Activated CD4-positive, alpha-beta T cell treated with anti-CD3 and anti-CD28 coated beads for 36 hours (primary cell): ENCODE data around the gene NUP93. TPM values are rescaled to one million over a fixed set of nuclear protein-coding genes. Genes with fewer than 3 reads are reported as not detected.
A peak's percentile ranks its signal among the peaks of the same experiment; 100 is the strongest.

Experiments
- ATAC-seq: fragments of 200-7000 bp; cut with Tn5 transposase; one replicate; pipeline ENCODE4 v1.10.0; 2021; ENCODE audit warnings: mild to moderate bottlenecking, moderate library complexity
- CTCF ChIA-PET: fragments of 350-600 bp; sonication (Branson Sonifier 250); formaldehyde crosslinking; loops from one replicate; lab custom pipeline; 2021; ENCODE audit warnings: antibody characterized with exemption; lab: Charles Lee
- POLR2A ChIA-PET: fragments of 350-600 bp; sonication (Branson Sonifier 250); formaldehyde crosslinking; loops from one replicate; lab custom pipeline; 2021; ENCODE audit warnings: antibody characterized with exemption, inconsistent platforms; lab: Charles Lee
- DNase-seq: peaks from one replicate; pipeline ENCODE4 v3.0.0-alpha.2; 2020
- H3K27ac Mint-ChIP-seq: one replicate; pipeline ENCODE4 v1.8.0; 2021; ENCODE audit warnings: mixed read lengths
- H3K27me3 Mint-ChIP-seq: one replicate; pipeline ENCODE4 v1.8.0; 2021; ENCODE audit warnings: mixed read lengths
- H3K36me3 Mint-ChIP-seq: one replicate; pipeline ENCODE4 v1.8.0; 2021; ENCODE audit warnings: low read depth, mixed read lengths
- H3K4me1 Mint-ChIP-seq: one replicate; pipeline ENCODE4 v1.8.0; 2021; ENCODE audit warnings: mixed read lengths
- H3K4me3 Mint-ChIP-seq: one replicate; pipeline ENCODE4 v1.8.0; 2021; ENCODE audit warnings: mild to moderate bottlenecking, moderate library complexity, mixed read lengths
- H3K9me3 Mint-ChIP-seq: one replicate; pipeline ENCODE4 v1.8.0; 2021; ENCODE audit warnings: low read depth, mixed read lengths
- intact Hi-C, 2 experiments: fragments of 100-400 bp; cut with DNase I in 1 of 2; cut with micrococcal nuclease in 1 of 2; formaldehyde crosslinking; loops; one replicate each; pipeline versions ENCODE4 v1.14.2 to v1.15.1; 2022 to 2024; cut with DNase I, micrococcal nuclease
- total RNA-seq, 2 experiments: library from RNA; stranded (reverse); gene quantifications; one replicate each; pipeline ENCODE4 v1.2.3, GENCODE V29; 2021

Gene NUP93
- total RNA-seq, 2 experiments from 2014 or later: 131 to 154 TPM

- ChIA-PET CTCF (interaction anchor here (0.5 to 3.2 kb wide), 3 partner anchors 40 to 174 kb away, joined by 3 to 15 read pairs (median 3); no protein-coding TSS in a partner anchor), POLR2A (interaction anchor here (0.5 to 0.6 kb wide), 2 partner anchors 184 to 287 kb away, joined by 7 to 9 read pairs; no protein-coding TSS in a partner anchor)
- Mint-ChIP-seq H3K4me1 (peaks cover 37% of the 10 kb centered on the region), H3K27ac (no peak overlapping the region), H3K9me3 (no peaks in the 10 kb centered on the region), H3K27me3 (no peaks in the 10 kb centered on the region), H3K4me3 (no peak overlapping the region), H3K36me3 (peaks cover 15% of the 10 kb centered on the region)
- DNase-seq (no peak), ATAC-seq (peak; percentile 73)
- intact Hi-C loops: no loop called here
These were observed 12.4 kb downstream of the NUP93 start for GRCh38 chr16:56742030-56742984.

- no peak overlapping the region for H3K27ac Mint-ChIP-seq
- ChIA-PET CTCF (interaction anchor here (0.7 to 3.2 kb wide), 2 partner anchors 34 to 42 kb away, joined by 4 to 15 read pairs; no protein-coding TSS in a partner anchor), POLR2A (no interaction called here)
- intact Hi-C loops: no loop called here
- ATAC-seq: no peak
- no peak for DNase-seq
- H3K36me3 Mint-ChIP-seq: peaks cover 13% of the 10 kb centered on the region
- H3K9me3 Mint-ChIP-seq: no peaks in the 10 kb centered on the region
- no peak overlapping the region for H3K4me3 Mint-ChIP-seq
- H3K4me1 Mint-ChIP-seq: peaks cover 34% of the 10 kb centered on the region
- no peaks in the 10 kb centered on the region for H3K27me3 Mint-ChIP-seq
These were observed 13.9 kb downstream of the NUP93 start for GRCh38 chr16:56743840-56744239.

GRCh38 chr16:56744996-56745640, 15.2 kb downstream of the NUP93 start:
- Mint-ChIP-seq H3K36me3 (peaks cover 21% of the 10 kb centered on the region), H3K27ac (no peak overlapping the region), H3K4me3 (no peak overlapping the region), H3K4me1 (peaks cover 45% of the 10 kb centered on the region), H3K27me3 (no peaks in the 10 kb centered on the region), H3K9me3 (no peaks in the 10 kb centered on the region)
- intact Hi-C loops: no loop called here
- peak; percentile 66 for ATAC-seq
- CTCF ChIA-PET: interaction anchor here (0.6 to 1.1 kb wide), 3 partner anchors 9 to 441 kb away, joined by 3 to 5 read pairs (median 3); partner anchors contain the start of genes PSME3IP1 and RSPRY1
- DNase-seq: no peak
- POLR2A ChIA-PET: no interaction called here

GRCh38 chr16:56747486-56748045, 17.6 kb downstream of the NUP93 start:
- ChIA-PET CTCF (interaction anchor here (0.7 to 1.6 kb wide), 2 partner anchors 46 to 171 kb away, joined by 3 to 5 read pairs; no protein-coding TSS in a partner anchor), POLR2A (no interaction called here)
- DNase-seq (no peak), ATAC-seq (no peak)
- Mint-ChIP-seq H3K27ac (no peak overlapping the region), H3K9me3 (no peaks in the 10 kb centered on the region), H3K4me1 (peaks cover 39% of the 10 kb centered on the region), H3K27me3 (no peaks in the 10 kb centered on the region), H3K36me3 (peaks cover 36% of the 10 kb centered on the region), H3K4me3 (no peak overlapping the region)
- intact Hi-C loops: no loop called here

GRCh38 chr16:56748191-56748590, 18.3 kb downstream of the NUP93 start:
- POLR2A ChIA-PET: no interaction called here
- Mint-ChIP-seq H3K27me3 (no peaks in the 10 kb centered on the region), H3K9me3 (no peaks in the 10 kb centered on the region), H3K4me1 (peaks cover 36% of the 10 kb centered on the region), H3K36me3 (peaks cover 41% of the 10 kb centered on the region), H3K4me3 (no peak overlapping the region), H3K27ac (no peak overlapping the region)
- DNase-seq (no peak), ATAC-seq (no peak)
- CTCF ChIA-PET: interaction anchor here (0.7 to 1.6 kb wide), 2 partner anchors 46 to 172 kb away, joined by 3 to 5 read pairs; no protein-coding TSS in a partner anchor
- intact Hi-C loops: no loop called here

GRCh38 chr16:56748826-56749225, 18.9 kb downstream of the NUP93 start:
- Mint-ChIP-seq H3K36me3 (peaks cover 48% of the 10 kb centered on the region), H3K4me3 (no peak overlapping the region), H3K9me3 (no peaks in the 10 kb centered on the region), H3K4me1 (peaks cover 31% of the 10 kb centered on the region), H3K27me3 (no peaks in the 10 kb centered on the region), H3K27ac (peak overlapping the region; percentile 8)
- no peak for ATAC-seq
- DNase-seq: no peak
- ChIA-PET POLR2A (no interaction called here), CTCF (interaction anchor here (1.6 kb wide), 1 partner anchor 47 kb away, joined by 5 read pairs; no protein-coding TSS in a partner anchor)
- intact Hi-C loops: no loop called here

GRCh38 chr16:56749672-56750491, 20.0 kb downstream of the NUP93 start:
- H3K9me3 Mint-ChIP-seq: no peaks in the 10 kb centered on the region
- CTCF ChIA-PET: no interaction called here
- no peak for DNase-seq
- H3K4me1 Mint-ChIP-seq: peaks cover 24% of the 10 kb centered on the region
- no peaks in the 10 kb centered on the region for H3K27me3 Mint-ChIP-seq
- H3K4me3 Mint-ChIP-seq: no peak overlapping the region
- peaks cover 49% of the 10 kb centered on the region for H3K36me3 Mint-ChIP-seq
- peak; percentile 60 for ATAC-seq
- peak overlapping the region; percentile 58 for H3K27ac Mint-ChIP-seq
- intact Hi-C loops: no loop called here
- POLR2A ChIA-PET: no interaction called here

- Mint-ChIP-seq H3K27ac (no peak overlapping the region), H3K9me3 (no peaks in the 10 kb centered on the region), H3K27me3 (no peaks in the 10 kb centered on the region), H3K4me1 (peaks cover 28% of the 10 kb centered on the region), H3K4me3 (no peak overlapping the region), H3K36me3 (peaks cover 56% of the 10 kb centered on the region)
- ChIA-PET CTCF (no interaction called here), POLR2A (no interaction called here)
- ATAC-seq (no peak), DNase-seq (no peak)
- intact Hi-C loops: no loop called here
These were observed 23.5 kb downstream of the NUP93 start for GRCh38 chr16:56753410-56753809.

- Mint-ChIP-seq H3K4me3 (no peak overlapping the region), H3K27me3 (no peaks in the 10 kb centered on the region), H3K4me1 (peaks cover 15% of the 10 kb centered on the region), H3K36me3 (peaks cover 56% of the 10 kb centered on the region), H3K9me3 (no peaks in the 10 kb centered on the region), H3K27ac (no peak overlapping the region)
- ATAC-seq: no peak
- no peak for DNase-seq
- ChIA-PET CTCF (interaction anchor here (0.6 kb wide), 1 partner anchor 308 kb away, joined by 6 read pairs; no protein-coding TSS in a partner anchor), POLR2A (interaction anchor here (0.7 kb wide), 1 partner anchor 304 kb away, joined by 3 read pairs; the partner anchor contains the start of genes NUDT21 and OGFOD1)
- intact Hi-C loops: no loop called here
These were observed 25.1 kb downstream of the NUP93 start for GRCh38 chr16:56755038-56755437.

GRCh38 chr16:56758432-56758831, 28.5 kb downstream of the NUP93 start:
- POLR2A ChIA-PET: no interaction called here
- intact Hi-C loops: no loop called here
- Mint-ChIP-seq H3K36me3 (peaks cover 47% of the 10 kb centered on the region), H3K4me1 (peaks cover 9% of the 10 kb centered on the region), H3K27me3 (no peaks in the 10 kb centered on the region), H3K27ac (no peak overlapping the region), H3K9me3 (no peaks in the 10 kb centered on the region), H3K4me3 (no peak overlapping the region)
- no peak for ATAC-seq
- no peak for DNase-seq
- CTCF ChIA-PET: no interaction called here
